HL-60 (cell line): Measurements from ENCODE around the gene RETREG3.
"Not testable (repeated sequence)": the region's sequence is repeated elsewhere in the genome, so short reads cannot be mapped to it uniquely, and the experiment has no call there.

ENCODE experiments used
- CTCF ChIP-seq: IDR thresholded peaks from one replicate; pipeline ENCODE4 v1.5.1; 2011; ENCODE audit warnings: low read length, control low read depth, inconsistent platforms; ENCODE audit not compliant: insufficient read depth
- GABPA ChIP-seq: IDR thresholded peaks from 2 replicates; pipeline ENCODE4 v1.6.1; 2012; ENCODE audit warnings: low read depth
- POLR2AphosphoS5 ChIP-seq: IDR thresholded peaks from 2 replicates; pipeline ENCODE4 v1.6.1; 2012; ENCODE audit warnings: low read depth
- TF ChIP-seq, protein P1 (sequence below): IDR thresholded peaks from 2 replicates; pipeline ENCODE4 v1.6.1; 2012; ENCODE audit warnings: low read depth; ENCODE audit not compliant: insufficient replicate concordance

- TF ChIP-seq CTCF, POLR2AphosphoS5, GABPA: not testable (repeated sequence)
- TF ChIP-seq, protein P1, sequence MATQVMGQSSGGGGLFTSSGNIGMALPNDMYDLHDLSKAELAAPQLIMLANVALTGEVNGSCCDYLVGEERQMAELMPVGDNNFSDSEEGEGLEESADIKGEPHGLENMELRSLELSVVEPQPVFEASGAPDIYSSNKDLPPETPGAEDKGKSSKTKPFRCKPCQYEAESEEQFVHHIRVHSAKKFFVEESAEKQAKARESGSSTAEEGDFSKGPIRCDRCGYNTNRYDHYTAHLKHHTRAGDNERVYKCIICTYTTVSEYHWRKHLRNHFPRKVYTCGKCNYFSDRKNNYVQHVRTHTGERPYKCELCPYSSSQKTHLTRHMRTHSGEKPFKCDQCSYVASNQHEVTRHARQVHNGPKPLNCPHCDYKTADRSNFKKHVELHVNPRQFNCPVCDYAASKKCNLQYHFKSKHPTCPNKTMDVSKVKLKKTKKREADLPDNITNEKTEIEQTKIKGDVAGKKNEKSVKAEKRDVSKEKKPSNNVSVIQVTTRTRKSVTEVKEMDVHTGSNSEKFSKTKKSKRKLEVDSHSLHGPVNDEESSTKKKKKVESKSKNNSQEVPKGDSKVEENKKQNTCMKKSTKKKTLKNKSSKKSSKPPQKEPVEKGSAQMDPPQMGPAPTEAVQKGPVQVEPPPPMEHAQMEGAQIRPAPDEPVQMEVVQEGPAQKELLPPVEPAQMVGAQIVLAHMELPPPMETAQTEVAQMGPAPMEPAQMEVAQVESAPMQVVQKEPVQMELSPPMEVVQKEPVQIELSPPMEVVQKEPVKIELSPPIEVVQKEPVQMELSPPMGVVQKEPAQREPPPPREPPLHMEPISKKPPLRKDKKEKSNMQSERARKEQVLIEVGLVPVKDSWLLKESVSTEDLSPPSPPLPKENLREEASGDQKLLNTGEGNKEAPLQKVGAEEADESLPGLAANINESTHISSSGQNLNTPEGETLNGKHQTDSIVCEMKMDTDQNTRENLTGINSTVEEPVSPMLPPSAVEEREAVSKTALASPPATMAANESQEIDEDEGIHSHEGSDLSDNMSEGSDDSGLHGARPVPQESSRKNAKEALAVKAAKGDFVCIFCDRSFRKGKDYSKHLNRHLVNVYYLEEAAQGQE = not testable (repeated sequence)
Observed at GRCh38 chr17:42627032-42627764, 18.0 kb upstream of the RETREG3 start.
